Measurements from ENCODE around the gene SNCAIP.

Gene SNCAIP

DNA sequence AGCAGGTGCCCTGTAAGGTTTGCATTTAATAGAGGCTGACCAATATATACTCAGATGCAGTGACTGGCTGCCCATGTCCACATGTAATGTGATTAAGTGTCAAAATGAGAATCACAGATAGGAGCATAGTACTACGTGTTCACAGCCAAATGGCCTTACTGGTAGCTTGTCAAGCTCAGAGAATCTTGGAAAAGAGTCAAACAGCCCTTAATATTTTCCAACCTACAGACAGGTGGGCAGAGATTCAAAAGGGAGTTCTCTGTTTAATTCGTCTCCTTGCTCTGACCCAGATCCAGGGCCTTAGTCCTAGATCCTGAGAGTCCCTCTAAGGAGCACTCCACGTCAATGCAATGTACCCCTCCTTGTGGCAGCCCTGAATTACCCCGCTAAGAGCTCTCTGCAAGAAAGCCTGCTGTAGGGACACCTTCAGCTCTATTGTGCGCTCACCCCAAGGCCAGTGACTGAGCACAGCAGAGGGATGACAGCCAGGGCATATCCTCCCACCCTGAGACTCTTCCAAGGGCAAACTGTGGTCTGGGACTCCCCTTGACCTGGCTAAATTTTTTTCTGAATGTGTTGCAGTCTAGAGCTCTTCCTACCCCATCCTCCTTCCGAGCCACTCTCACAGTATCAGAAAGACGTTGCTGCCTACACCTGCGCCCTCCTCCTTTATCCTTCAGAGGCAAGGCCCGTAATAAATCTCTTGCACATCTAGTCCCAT lies 159.2 kb downstream of the SNCAIP start:
- H3K36me3 ChIP-seq (replicated peaks): no peaks in the 10 kb centered on the region
- H3K27me3 ChIP-seq (replicated peaks): no peaks in the 10 kb centered on the region
- H3K4me3 ChIP-seq (ENCODE audit: low read depth, low read length): no peak overlapping the region
- DNase-seq: no peak
- TF ChIP-seq CTCF (IDR thresholded peaks at IDR 0.05; ENCODE audit: low read depth, low read length, missing control alignments): no peak
- H3K27ac ChIP-seq: no peak overlapping the region
- in situ Hi-C loops (cut with HindIII; ENCODE audit: low pct_ligation_motif_present, low sequenced_read_pairs): no loop called here

DNA sequence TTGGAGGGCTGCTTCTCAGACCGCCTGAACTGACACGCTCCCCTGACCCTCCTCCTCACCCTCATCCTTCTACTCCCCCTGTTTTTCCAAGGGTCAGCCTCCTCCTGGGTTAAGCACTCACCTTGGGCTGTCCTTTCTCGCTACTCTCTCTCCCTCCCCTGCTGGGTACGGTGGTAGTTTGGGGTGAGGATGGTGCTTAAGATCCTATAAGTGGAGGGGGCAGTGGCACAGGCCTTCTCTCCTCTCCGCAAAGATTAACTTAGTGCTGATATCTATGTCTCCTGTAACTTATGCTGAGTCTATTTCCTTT lies 159.7 kb downstream of the SNCAIP start:
- Histone ChIP-seq H3K27me3 (replicated peaks) (no peaks in the 10 kb centered on the region), H3K4me3 (ENCODE audit: low read depth, low read length) (no peak overlapping the region), H3K27ac (no peak overlapping the region), H3K36me3 (replicated peaks) (no peaks in the 10 kb centered on the region)
- TF ChIP-seq CTCF (IDR thresholded peaks at IDR 0.05; ENCODE audit: low read depth, low read length, missing control alignments): no peak
- DNase-seq: no peak
- in situ Hi-C loops (cut with HindIII; ENCODE audit: low pct_ligation_motif_present, low sequenced_read_pairs): no loop called here

- no peaks in the 10 kb centered on the region for H3K36me3 ChIP-seq (replicated peaks)
- in situ Hi-C loops (cut with HindIII; ENCODE audit: low pct_ligation_motif_present, low sequenced_read_pairs): no loop called here
- H3K27me3 ChIP-seq (replicated peaks): no peaks in the 10 kb centered on the region
- H3K4me3 ChIP-seq (ENCODE audit: low read depth, low read length): no peak overlapping the region
- no peak for TF ChIP-seq CTCF (IDR thresholded peaks at IDR 0.05; ENCODE audit: low read depth, low read length, missing control alignments)
- no peak for DNase-seq
- no peak overlapping the region for H3K27ac ChIP-seq
Observed at GRCh38 chr5:122473138-122473843, 161.3 kb downstream of the SNCAIP start.

GRCh38 chr5:122473941-122474340 lies 161.9 kb downstream of the SNCAIP start:
- Histone ChIP-seq H3K27ac (no peak overlapping the region), H3K27me3 (replicated peaks) (no peaks in the 10 kb centered on the region), H3K36me3 (replicated peaks) (no peaks in the 10 kb centered on the region), H3K4me3 (ENCODE audit: low read depth, low read length) (no peak overlapping the region)
- in situ Hi-C loops (cut with HindIII; ENCODE audit: low pct_ligation_motif_present, low sequenced_read_pairs): no loop called here
- TF ChIP-seq CTCF (IDR thresholded peaks at IDR 0.05; ENCODE audit: low read depth, low read length, missing control alignments): no peak
- DNase-seq: no peak

DNA sequence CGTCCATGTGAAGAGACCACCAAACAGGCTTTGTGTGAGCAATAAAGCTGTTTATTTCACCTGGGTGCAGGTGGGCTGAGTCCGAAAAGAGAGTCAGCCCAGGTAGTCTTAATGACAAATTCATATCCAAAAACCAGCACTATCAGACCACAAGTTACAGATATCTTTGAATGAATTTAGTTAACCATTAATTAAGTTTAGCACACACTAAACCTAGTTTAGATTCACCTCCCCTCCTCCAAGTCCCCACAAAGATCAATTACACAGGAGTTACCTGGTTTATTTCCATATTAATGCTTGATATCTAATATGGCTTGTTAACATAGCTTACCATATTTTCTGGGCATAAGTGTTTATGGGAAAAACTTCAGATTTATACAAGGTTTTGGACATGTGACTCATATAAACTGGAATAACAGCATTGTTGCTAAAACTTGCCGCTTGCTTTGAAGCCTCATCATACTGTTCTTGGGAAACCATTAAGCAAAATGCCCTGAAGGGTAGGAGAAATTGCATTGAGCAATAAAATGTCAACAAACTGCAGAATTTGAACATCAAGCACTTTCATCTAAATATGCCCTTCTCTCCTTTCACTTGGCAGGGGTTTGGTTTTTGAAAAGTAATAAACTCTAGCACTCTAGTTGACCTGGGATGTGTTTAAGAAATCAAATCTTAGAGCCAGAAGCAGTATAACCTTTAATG lies 166.9 kb downstream of the SNCAIP start:
- Histone ChIP-seq H3K27me3 (replicated peaks) (no peaks in the 10 kb centered on the region), H3K36me3 (replicated peaks) (no peaks in the 10 kb centered on the region), H3K4me3 (ENCODE audit: low read depth, low read length) (no peak overlapping the region), H3K27ac (no peak overlapping the region)
- in situ Hi-C loops (cut with HindIII; ENCODE audit: low pct_ligation_motif_present, low sequenced_read_pairs): no loop called here
- no peak for TF ChIP-seq CTCF (IDR thresholded peaks at IDR 0.05; ENCODE audit: low read depth, low read length, missing control alignments)
- DNase-seq: no peak
